Glomerular endothelial cell (primary cell): Measurements from ENCODE around the gene NDUFAF3. TPM values are rescaled to one million over a fixed set of nuclear protein-coding genes. Genes with fewer than 3 reads are reported as not detected.
"Not testable (repeated sequence)": the region's sequence is repeated elsewhere in the genome, so short reads cannot be mapped to it uniquely, and the experiment has no call there.

Experiments used
- DNase-seq: peaks from one replicate; pipeline ENCODE4 v3.0.0-alpha.2; 2011; ENCODE audit warnings: low read depth, low spot score; ENCODE audit errors: extremely low read depth
- total RNA-seq: library from RNA; depleted of rRNA; stranded (reverse); fragments of >200 nt; gene quantifications from 2 replicates; pipeline ENCODE4 v1.2.3, GENCODE V29; 2015

NDUFAF3 gene
- total RNA-seq, 1 donor from 2014 or later = 115 TPM

DNA sequence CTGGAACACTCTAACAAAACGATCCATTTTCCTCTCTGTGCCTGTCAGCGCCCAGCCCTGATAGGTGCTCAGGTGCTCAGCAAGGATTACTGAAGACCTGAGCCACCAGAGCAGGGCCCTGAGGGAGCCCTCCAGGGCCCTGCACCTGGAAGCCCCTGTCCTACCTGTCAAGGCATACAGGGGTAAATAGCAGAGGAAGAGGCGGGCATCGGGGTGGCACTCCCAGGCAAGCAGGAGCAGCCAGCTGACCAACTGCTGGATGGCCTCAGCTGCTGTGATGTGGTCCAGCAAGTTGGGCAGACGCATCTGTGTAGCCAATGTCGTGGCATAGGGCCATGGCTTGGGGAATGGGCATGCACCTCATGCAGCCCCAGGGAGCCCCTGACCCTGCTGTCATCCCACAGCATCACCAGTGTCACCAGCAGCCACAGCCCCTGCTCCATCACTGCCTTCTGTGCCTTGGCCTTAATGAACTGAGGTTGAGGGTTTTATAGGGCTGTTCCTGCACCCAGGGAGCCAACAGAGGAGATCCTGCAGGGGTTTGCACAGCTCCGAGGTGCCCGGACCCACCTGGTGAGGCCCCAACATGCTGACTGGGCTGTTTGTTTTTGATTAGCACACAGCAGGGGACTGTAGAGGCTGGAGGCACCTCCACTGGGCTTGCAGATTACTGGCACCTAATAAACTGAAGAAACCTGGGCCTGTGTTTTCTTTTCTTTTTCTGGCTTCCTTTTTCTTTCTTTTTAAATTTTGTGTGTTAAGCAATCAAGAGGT is 22.6 kb upstream of the NDUFAF3 start:
- no peak for DNase-seq

DNA sequence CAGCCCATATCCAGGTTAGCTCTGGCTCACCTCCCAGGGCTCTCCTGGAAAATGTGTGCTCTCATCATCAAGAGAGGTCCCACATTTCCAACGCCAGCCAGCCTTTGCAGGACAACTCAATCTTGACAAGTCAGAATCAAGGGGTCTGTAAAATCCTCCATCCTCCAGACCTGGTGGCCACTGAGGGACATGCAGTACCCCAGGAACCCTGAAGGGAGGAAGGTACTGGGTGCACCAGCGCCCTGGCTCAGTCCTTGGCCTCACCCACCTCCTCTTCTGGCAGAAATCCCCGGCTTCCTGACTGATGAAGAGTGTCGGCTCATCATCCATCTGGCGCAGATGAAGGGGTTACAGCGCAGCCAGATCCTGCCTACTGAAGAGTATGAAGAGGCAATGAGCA is 20.8 kb upstream of the NDUFAF3 start:
- DNase-seq = no peak

DNA sequence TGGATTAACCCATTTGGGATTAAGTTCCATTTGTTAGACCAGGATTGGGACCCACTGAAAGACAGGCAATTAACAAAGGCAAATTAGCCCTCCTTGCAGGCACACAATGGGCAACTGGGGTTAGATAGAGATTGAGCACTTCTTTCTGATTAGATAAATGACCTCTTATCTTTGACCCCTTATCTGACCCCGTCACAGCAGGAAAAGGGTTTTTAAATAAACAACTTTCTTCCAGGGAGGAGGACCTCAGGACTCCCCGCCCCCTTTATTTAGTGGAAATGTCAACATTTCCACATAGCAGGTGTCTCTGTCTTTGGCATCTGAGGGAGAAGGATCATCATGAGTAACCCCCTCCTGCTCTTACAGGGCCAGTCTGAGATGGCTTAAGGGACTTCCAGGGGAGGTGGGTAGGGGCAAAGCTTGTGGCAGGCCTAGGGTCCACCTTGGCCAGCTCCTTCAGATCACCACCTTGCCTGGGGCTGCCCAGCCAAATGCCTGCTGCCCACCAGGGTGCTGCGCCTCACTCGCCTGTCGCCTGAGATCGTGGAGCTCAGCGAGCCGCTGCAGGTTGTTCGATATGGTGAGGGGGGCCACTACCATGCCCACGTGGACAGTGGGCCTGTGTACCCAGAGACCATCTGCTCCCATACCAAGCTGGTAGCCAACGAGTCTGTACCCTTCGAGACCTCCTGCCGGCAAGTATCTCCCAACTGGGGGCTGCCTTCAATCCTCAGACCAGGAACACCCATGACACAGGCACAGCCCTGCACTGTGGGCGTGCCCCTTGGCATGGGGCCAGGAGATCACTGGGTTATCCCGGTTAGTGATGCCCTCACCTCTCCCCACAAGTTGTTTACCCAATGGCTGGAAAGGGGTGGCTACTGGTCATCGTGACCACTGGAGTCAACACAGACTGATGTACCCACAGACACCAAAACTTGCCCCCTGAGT is 17.3 kb upstream of the NDUFAF3 start:
- no peak for DNase-seq

GRCh38 chr3:49005303-49005680 is 16.6 kb upstream of the NDUFAF3 start:
- no peak for DNase-seq

DNA sequence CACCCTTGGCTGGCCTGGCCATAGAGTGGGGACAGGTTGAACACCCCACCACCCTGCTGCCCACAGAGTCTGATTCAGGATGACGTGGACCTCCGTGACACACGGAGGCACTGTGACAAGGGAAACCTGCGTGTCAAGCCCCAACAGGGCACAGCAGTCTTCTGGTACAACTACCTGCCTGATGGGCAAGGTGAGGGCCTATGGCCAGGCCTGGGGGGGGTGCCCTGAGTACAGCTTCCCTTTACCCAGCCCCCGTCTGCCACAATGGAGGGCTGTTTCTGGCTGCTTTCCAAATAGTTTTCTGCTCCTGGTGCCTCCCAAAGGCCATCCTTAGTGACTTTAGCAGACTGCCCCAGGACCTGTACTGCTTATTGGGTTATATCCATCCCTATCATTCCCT is 15.9 kb upstream of the NDUFAF3 start:
- no peak for DNase-seq

- DNase-seq = no peak
These were observed 15.4 kb upstream of the NDUFAF3 start for GRCh38 chr3:49006408-49007067.

DNA sequence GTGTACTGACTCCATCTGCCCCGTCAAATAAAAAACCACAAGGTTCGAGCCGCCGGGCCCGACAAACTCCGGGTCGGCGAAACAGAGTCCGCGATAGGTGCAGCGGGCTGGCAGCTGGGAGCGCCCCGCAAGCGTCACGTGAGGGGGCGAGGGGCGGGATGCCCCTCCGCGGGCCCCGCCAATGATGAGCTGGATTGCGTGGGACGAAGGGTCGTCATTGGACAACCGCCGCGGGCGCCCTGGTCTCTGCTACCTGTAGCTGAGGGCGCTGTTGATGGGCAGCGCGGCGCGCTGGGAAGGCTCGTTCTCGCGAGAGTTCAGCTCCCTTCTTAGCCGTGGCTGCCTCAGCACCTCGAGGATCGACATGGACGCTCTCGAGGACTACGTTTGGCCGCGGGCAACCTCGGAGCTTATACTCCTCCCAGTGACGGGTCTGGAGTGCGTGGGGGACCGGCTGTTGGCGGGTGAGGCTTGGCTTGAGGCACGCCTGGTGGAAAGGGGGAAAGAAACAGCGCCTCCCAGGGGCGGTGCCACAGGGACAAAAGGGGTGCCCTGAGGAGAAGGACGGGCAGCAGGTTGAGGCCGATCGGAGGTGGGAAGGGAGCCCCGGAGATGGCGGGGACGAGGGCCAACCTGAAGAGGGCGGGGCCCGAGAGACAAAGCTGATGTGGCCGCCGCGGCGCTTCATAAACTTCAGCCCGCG is 14.7 kb upstream of the NDUFAF3 start, which contains the start of gene WDR6:
Gene WDR6 (plus strand): TSS at position 324 of the 703 bp plus-strand sequence. CDS start 41 bp downstream, at position 365.
- DNase-seq = peak; percentile 85

- no peak for DNase-seq
These were observed 14.0 kb upstream of the NDUFAF3 start for GRCh38 chr3:49007771-49008528.

DNA sequence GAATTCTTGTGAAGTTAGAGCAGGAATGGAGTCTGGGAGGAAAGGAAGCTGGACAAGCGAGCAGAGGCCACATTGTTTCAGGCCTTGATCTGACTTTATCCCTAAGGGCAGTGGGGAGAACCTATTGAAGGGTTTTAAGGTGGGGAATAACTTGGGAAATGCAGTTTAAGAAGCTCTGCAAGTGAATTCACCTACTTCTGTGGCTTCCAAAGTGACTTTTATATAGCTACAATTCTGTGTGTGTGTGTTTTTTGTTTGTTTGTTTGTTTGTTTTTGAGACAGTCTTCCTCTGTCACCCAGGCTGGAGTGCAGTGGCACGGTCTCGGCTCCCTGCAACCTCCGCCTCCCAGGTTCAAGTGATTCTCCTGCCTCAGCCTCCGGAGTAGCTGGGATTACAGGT is 13.3 kb upstream of the NDUFAF3 start:
- not testable (repeated sequence) for DNase-seq

DNA sequence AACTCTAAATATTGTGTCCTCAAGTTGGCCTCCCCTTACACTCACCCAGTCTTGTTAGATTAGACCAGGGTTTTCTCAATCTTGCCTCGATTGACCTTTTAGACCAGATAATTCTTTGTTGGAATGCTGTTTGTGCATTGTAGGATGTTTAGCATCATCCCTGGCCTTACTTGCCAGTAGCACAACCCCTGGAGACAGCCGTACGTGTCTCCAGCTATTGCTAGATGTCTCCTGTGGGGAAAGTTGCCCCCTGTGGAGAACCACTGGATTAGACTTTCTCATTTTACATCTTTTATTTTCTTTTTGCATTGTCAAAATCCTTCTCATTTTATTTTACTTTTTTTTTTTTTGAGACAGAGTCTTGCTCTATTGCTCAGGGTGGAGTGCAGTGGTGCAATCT is 12.5 kb upstream of the NDUFAF3 start:
- no peak for DNase-seq

DNA sequence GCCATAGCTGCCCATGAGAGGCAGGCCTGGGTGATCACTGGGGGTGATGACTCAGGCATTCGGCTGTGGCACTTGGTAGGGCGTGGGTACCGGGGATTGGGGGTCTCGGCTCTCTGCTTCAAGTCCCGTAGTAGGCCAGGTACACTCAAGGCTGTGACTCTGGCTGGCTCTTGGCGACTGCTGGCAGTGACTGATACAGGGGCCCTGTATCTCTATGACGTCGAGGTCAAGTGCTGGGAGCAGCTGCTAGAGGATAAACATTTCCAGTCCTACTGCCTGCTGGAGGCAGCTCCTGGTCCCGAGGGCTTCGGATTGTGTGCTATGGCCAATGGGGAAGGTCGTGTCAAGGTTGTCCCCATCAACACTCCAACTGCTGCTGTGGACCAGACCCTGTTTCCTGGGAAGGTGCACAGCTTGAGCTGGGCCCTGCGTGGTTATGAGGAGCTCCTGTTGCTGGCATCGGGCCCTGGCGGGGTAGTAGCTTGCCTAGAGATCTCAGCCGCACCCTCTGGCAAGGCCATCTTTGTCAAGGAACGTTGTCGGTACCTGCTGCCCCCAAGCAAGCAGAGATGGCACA is 9.4 kb upstream of the NDUFAF3 start:
- no peak for DNase-seq

DNA sequence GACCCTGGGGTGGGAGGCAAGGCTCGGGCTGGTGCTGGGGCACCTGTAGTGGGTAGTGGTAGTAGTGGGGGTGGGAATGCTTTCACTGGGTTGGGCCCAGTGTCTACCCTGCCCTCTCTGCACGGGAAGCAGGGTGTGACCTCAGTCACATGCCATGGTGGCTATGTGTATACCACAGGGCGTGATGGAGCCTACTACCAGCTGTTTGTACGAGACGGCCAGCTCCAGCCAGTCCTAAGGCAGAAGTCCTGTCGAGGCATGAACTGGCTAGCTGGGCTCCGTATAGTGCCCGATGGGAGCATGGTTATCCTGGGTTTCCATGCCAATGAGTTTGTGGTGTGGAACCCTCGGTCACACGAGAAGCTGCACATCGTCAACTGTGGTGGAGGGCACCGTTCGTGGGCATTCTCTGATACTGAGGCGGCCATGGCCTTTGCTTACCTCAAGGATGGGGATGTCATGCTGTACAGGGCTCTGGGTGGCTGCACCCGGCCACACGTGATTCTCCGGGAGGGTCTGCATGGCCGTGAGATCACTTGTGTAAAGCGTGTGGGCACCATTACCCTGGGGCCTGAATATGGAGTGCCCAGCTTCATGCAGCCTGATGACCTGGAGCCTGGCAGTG is 8.7 kb upstream of the NDUFAF3 start:
- no peak for DNase-seq

- no peak for DNase-seq
These were observed 7.9 kb upstream of the NDUFAF3 start for GRCh38 chr3:49013738-49014660.

DNA sequence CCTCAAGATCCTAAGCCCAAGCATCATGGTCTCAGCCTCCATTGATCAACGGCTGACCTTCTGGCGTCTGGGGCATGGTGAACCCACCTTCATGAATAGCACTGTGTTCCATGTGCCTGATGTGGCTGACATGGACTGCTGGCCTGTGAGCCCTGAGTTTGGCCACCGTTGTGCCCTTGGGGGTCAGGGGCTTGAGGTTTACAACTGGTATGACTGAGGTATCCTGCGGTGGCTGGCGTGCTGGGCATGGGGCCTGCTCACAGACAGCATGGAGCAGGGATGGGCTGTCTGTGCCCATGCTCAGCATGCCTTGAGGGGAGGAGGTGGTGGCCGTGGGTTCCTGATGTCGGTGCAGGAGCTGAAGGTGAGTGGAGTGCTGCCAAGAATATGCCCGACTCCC is 6.8 kb upstream of the NDUFAF3 start:
- no peak for DNase-seq

DNA sequence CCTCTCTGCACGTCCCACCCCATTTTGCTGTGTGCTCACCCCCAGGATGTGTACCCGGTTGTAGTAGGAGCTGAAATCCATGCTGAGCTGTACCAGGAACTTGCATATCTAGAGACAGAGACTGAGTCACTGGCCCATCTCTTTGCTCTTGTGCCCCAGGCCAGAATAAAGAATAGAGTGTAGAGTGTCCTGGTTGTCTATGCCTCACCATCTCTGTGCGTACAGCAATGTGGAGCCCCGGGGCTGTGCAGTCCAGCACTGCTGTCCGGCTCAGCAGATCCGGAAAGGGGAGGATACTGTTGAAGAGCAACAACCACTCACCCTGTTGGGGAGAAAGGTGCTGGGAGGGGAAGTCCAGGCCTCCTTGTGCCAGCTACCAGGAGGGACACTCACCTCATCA is 6.2 kb upstream of the NDUFAF3 start:
- no peak for DNase-seq

DNA sequence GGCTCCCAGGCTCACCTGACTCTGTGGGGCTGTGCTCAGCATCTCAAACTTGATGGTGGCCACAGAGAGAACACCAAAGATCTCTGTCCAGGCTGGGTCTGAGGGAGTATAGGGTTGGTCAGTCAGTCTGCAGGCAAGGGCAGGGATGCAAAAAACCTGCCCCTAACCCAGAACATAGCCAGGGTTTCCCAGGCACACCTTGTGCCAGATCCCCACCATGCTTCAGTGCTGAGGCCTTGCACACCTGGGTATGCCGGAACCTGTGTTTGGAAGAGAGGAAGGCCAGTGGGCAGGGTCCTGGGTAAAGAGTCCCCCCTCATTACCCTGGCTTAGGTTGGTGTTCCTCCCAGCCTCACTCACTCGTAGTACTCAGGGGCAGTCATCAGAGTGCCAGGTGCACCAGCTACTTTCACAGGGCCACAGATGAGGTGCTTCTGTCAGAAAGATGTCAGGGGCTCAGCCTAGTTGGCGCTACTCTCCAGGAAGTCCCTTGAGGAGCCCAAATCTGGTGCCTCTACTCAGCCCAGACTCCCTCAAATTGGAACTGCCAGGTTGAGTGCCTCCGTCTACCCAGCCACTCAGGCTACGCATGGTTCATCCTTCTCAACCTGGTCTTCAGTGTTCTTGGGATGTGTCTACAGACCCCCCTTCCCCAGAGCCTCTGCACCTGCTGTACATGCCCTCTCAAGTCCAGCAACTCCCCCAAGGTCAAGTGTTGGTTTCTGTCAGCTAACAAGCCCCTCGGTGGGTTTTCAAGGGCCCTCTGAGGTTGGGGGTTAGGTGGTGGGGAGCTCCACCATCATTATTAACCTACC is 5.3 kb upstream of the NDUFAF3 start:
- DNase-seq = no peak
